Neural cell (in vitro differentiated cells): ENCODE measurements around the gene IL15. TPM values are rescaled to one million over a fixed set of nuclear protein-coding genes. Genes with fewer than 3 reads are reported as not detected.
"Not testable (repeated sequence)": the region's sequence is repeated elsewhere in the genome, so short reads cannot be mapped to it uniquely, and the experiment has no call there.

Experiments used
- H2AFZ ChIP-seq: fragments of 200-600, 300-800 bp; sonication (generic), shearing (Covaris generic); 2 replicates; pipeline ENCODE4 v1.6.0; 2014; ENCODE audit warnings: low read depth, mild to moderate bottlenecking, antibody characterized with exemption, low read length, moderate library complexity
- H3F3A ChIP-seq: fragments of 200-600 bp; shearing (Covaris generic); 2 replicates; pipeline ENCODE4 v1.6.1; 2016; ENCODE audit warnings: mild to moderate bottlenecking, moderate library complexity, mixed read lengths, antibody characterized with exemption, low read length; ENCODE audit not compliant: insufficient read depth, poor library complexity, severe bottlenecking
- H3K27ac ChIP-seq: fragments of 200-600, 300-800 bp; sonication (generic), shearing (Covaris generic); 2 replicates; pipeline ENCODE4 v1.5.1; 2014; ENCODE audit warnings: mild to moderate bottlenecking, low read length, moderate library complexity
- H3K27me3 ChIP-seq: fragments of 300-800, 200-600 bp; sonication (generic), shearing (Covaris generic); 2 replicates; pipeline ENCODE4 v1.6.0; 2014; ENCODE audit warnings: mild to moderate bottlenecking, low read depth, low read length, moderate library complexity; ENCODE audit not compliant: insufficient read depth
- H3K36me3 ChIP-seq: fragments of 300-800, 200-600 bp; sonication (generic), shearing (Covaris generic); 2 replicates; pipeline ENCODE4 v1.5.1; 2014; ENCODE audit warnings: mild to moderate bottlenecking, antibody characterized with exemption, low read length, moderate library complexity; ENCODE audit not compliant: insufficient read depth
- H3K4me2 ChIP-seq: fragments of 300-800, 200-600 bp; sonication (generic), shearing (Covaris generic); 2 replicates; pipeline ENCODE4 v1.6.0; 2014; ENCODE audit warnings: mild to moderate bottlenecking, low read length
- H3K4me3 ChIP-seq: fragments of 300-800, 200-600 bp; sonication (generic), shearing (Covaris generic); 2 replicates; pipeline ENCODE4 v1.5.1; 2014; ENCODE audit warnings: mild to moderate bottlenecking, low read length, moderate library complexity
- H3K79me2 ChIP-seq: fragments of 200-600 bp; shearing (Covaris generic); replicated peaks from 2 replicates; pipeline ENCODE4 v1.6.0; 2014; ENCODE audit warnings: mild to moderate bottlenecking, low read length, moderate library complexity; ENCODE audit not compliant: insufficient read depth
- H3K9ac ChIP-seq: fragments of 300-800, 200-600 bp; sonication (generic), shearing (Covaris generic); 2 replicates; pipeline ENCODE4 v1.6.1; 2016; ENCODE audit warnings: mild to moderate bottlenecking, low read length, mixed read lengths
- H3K9me2 ChIP-seq: fragments of 200-600 bp; shearing (Covaris generic); 2 replicates; pipeline ENCODE4 v1.6.1; 2016; ENCODE audit warnings: mild to moderate bottlenecking, low read length, mixed read lengths; ENCODE audit not compliant: insufficient read depth
- H3K9me3 ChIP-seq: fragments of 200-600, 300-800 bp; sonication (generic), shearing (Covaris generic); 2 replicates; pipeline ENCODE4 v1.6.1; 2016; ENCODE audit warnings: mild to moderate bottlenecking, mixed run types, low read length, moderate library complexity, mixed read lengths
- H4K20me1 ChIP-seq: fragments of 200-600 bp; shearing (Covaris generic); 2 replicates; pipeline ENCODE4 v1.6.1; 2016; ENCODE audit warnings: mild to moderate bottlenecking, mixed run types; ENCODE audit not compliant: insufficient read depth
- CTCF ChIP-seq: fragments of 450-650 bp; IDR thresholded peaks from 2 replicates; pipeline ENCODE4 v1.5.1; 2014; ENCODE audit warnings: antibody characterized with exemption, mild to moderate bottlenecking, moderate library complexity; ENCODE audit not compliant: poor library complexity, severe bottlenecking
- EP300 ChIP-seq: fragments of 450-650 bp; conservative IDR thresholded peaks from 2 replicates; pipeline ENCODE4 v1.6.1; 2014; ENCODE audit warnings: antibody characterized with exemption, mild to moderate bottlenecking, moderate library complexity; ENCODE audit not compliant: poor library complexity, severe bottlenecking
- EZH2 ChIP-seq: fragments of 200-600, 300-800 bp; shearing (Covaris generic), sonication (generic); IDR thresholded peaks from 2 replicates; pipeline ENCODE4 v1.6.1; 2014; ENCODE audit warnings: antibody characterized with exemption, low read length, borderline replicate concordance, mild to moderate bottlenecking; ENCODE audit not compliant: insufficient read depth, poor library complexity, severe bottlenecking
- MXI1 ChIP-seq: fragments of 450-650 bp; conservative IDR thresholded peaks from 2 replicates; pipeline ENCODE4 v1.6.1; 2014; ENCODE audit warnings: antibody characterized with exemption, mild to moderate bottlenecking; ENCODE audit not compliant: poor library complexity, severe bottlenecking
- POLR2AphosphoS5 ChIP-seq: IDR thresholded peaks from 2 replicates; pipeline ENCODE4 v1.6.1; 2012
- RAD21 ChIP-seq: fragments of 450-650 bp; conservative IDR thresholded peaks from 2 replicates; pipeline ENCODE4 v1.6.1; 2014; ENCODE audit warnings: antibody characterized with exemption, mild to moderate bottlenecking, moderate library complexity
- REST ChIP-seq: IDR thresholded peaks from 2 replicates; pipeline ENCODE4 v1.6.1; 2012; ENCODE audit warnings: borderline replicate concordance
- SMC3 ChIP-seq: fragments of 450-650 bp; conservative IDR thresholded peaks from 2 replicates; pipeline ENCODE4 v1.6.1; 2014; ENCODE audit warnings: antibody characterized with exemption, mild to moderate bottlenecking, moderate library complexity; ENCODE audit not compliant: poor library complexity
- TAF1 ChIP-seq: IDR thresholded peaks from 2 replicates; pipeline ENCODE4 v1.6.1; 2012; ENCODE audit warnings: low read depth
- polyA plus RNA-seq: library from polyadenylated mRNA; depleted of rRNA; stranded (reverse); fragments of >200 nt; gene quantifications from 2 replicates; pipeline ENCODE4 v1.2.3, GENCODE V29; 2014

Gene IL15
- polyA plus RNA-seq, 1 donor from 2014 or later = not detected

GRCh38 chr4:141595531-141595930 lies 40.9 kb upstream of the IL15 start:
- Histone ChIP-seq H3K9me3 (no peaks in the 10 kb centered on the region), H4K20me1 (no peaks in the 10 kb centered on the region), H3K36me3 (no peaks in the 10 kb centered on the region), H3F3A (no peaks in the 10 kb centered on the region), H3K4me2 (no peak overlapping the region), H3K79me2 (no peaks in the 10 kb centered on the region), H3K4me3 (no peak overlapping the region), H3K27ac (no peak overlapping the region), H3K9me2 (no peaks in the 10 kb centered on the region), H2AFZ (no peak overlapping the region), H3K9ac (no peak overlapping the region), H3K27me3 (no peaks in the 10 kb centered on the region)
- TF ChIP-seq SMC3 (no peak), MXI1 (no peak)

GRCh38 chr4:141599853-141600252 lies 36.5 kb upstream of the IL15 start:
- H3K79me2 ChIP-seq = no peaks in the 10 kb centered on the region
- H3K9ac ChIP-seq = no peak overlapping the region
- H3K4me3 ChIP-seq = no peak overlapping the region
- no peaks in the 10 kb centered on the region for H3K9me2 ChIP-seq
- no peak overlapping the region for H2AFZ ChIP-seq
- TF ChIP-seq POLR2AphosphoS5 (no peak), EZH2 (no peak), EP300 (no peak), TAF1 (no peak), SMC3 (no peak), MXI1 (no peak), CTCF (no peak), REST (no peak), RAD21 (no peak)
- H3K9me3 ChIP-seq = no peaks in the 10 kb centered on the region
- no peaks in the 10 kb centered on the region for H4K20me1 ChIP-seq
- no peak overlapping the region for H3K27ac ChIP-seq
- no peaks in the 10 kb centered on the region for H3F3A ChIP-seq
- H3K27me3 ChIP-seq = no peaks in the 10 kb centered on the region
- no peak overlapping the region for H3K4me2 ChIP-seq
- H3K36me3 ChIP-seq = no peaks in the 10 kb centered on the region

- H3K36me3 ChIP-seq, H2AFZ ChIP-seq, H3F3A ChIP-seq, H3K9me2 ChIP-seq, H3K27ac ChIP-seq, H3K9me3 ChIP-seq, H3K27me3 ChIP-seq, H4K20me1 ChIP-seq, H3K4me3 ChIP-seq, H3K79me2 ChIP-seq, H3K9ac ChIP-seq, H3K4me2 ChIP-seq: not testable (repeated sequence)
Measured at GRCh38 chr4:141604683-141605082, 31.7 kb upstream of the IL15 start.
